ENCODE data around the gene PGLYRP3.

PGLYRP3 gene

DNA sequence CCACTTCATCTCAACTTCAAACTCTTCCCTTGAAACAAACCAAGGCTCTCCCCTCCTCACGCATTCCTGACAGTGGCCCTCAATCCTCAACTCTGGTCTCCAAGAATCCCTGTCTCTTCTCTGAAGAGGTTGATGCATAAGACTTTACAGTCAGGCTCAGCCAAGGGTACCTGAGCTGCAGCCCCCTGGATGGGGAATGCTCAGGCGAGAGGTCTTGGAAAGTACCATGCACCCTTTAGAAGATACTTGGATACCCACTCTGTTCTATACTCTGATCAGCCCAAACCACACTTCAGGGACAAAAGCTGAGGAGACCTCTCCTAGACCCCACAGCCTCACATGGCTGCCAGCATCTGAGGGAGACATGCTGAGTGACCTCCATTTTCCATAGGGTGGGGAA, 536 bp upstream of the PGLYRP3 start:
- DNase-seq: no peak

DNA sequence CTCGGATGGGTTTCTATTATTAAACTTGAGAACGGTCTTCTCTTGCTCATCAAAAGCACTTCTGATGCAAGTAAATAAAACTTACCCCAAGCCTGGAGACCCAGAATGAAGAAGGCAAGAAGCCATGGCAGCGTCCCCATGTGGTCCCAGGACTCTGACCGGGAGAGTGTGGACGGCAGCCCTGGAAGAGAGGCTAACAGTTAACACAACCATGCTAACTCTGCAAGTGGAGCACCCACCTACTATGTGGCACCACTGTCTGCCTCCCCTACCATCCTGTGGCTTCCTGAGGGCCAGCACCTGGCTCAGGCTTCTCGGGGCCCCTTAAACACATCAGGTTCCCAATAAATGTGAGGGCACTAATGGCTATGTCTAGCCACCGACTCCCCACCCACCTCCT, 2.2 kb downstream of the PGLYRP3 start:
- DNase-seq: no peak

DNA sequence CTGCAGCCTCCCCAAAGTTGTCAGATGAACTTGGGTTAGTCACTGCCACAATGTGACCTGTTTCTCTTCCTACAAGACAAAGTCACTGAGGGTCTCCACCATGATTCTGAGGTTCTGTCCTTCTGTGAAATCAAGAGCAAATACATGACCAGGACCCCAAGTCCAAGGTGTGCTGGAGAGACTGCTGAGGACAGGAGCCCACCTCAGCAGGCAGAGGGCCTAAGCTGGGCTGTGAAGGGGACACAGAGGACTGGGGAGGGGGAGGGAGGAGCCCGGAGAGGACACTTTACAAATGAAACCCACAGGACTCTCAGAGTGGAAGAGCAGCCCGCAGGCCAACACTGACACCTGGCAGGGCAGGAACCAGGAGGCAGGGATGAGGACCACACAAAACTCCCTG, 3.3 kb downstream of the PGLYRP3 start:
- DNase-seq: no peak

DNA sequence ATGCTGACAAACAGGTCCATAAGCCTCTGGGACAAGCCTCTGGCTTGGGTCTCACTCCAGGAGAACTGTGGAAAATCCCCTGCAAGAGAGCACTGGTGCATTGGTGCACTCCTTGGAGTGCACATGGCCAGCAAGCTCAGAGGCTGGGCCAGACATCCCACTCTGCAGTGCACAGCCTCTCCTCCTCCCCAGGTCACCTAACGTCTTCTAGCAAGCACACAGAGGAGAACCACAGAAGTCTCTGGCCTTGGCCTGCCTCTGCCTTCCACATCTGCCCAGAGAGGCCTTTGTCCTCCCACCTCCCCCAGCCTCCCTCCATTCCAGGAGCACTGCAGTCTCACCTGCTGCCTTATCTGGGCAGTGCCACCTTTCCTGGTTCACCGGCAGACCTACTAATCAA, 4.2 kb downstream of the PGLYRP3 start:
- no peak for DNase-seq

DNA sequence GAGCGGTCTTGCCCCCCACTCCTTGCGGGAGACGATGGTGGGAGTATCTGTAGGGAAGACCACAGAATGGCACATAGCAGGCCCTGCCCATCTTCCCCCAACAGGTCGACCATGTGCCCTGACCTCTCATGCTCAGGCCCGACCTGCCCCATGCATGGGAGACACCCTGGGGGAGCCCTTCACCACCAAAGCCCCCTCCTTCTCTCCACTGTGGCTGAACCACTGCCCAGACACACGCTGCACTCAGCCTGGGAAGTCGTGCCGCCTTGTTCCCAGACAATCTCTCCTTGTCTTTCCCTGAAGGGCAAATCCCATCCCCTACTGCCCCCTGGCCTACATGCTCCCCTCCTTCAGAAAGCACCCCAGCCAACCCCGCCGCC, 5.5 kb downstream of the PGLYRP3 start:
- DNase-seq: no peak

DNA sequence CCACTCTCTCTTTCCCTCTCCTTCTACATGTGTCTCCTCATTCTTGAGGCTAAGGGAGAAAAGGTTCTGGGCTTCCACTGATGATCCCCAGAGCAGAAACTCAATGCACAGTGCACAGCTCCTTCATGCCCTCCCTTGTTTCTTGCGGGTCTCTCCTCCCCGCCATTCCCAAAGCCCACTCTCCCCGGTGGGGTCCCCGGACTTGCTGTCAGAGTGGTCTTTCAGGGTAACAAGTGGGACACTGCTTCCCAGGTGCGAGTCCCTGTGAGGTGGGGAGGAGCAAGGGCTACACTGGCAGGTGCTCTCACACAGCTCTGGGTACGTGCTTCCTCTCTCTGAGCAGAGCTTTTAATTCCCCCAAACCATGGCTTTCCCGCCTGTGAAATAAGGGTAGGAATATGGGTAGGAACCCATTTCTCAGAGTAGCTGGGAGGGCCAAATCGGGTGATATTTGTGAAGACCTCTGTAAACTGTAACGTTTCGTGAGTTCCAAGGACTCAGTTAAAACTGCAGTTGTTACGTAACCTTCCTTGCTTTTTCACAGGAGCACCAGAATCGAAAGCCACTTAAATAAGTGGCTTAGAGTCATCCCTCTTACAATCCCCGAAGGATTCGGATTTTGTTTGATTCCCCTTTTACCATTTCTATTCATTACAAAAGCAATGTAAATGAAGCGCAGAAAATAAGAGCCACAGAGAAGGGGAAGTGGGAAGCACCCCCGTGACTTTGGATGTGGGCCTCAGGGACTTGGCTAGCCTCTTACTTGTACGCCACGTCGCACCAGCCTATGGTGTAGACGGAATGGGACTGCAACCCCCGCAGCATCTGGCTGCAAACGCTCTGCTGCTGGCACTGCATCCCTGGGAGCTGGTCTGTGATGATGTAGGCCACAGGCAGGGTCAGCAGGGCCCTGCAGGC, 6.2 kb downstream of the PGLYRP3 start:
- no peak for DNase-seq

DNA sequence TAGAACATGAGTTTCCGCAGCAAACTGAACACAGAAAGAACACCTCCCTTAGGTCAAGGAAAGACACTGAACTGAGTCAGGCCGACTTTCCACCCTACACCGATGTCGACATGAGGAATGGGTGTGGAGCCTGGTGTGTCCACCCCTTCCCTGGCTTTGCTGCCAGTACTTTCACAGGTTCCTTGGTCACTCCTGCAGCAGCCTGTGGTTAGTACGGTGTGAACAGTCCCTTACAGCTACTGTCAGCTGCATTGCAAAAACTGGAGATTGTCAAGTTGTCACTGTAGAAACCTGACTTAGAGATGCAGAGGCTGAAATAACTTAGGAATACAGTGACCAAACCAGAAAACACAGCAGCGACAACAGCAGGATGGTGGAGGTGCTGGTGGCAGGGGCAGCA, 7.1 kb downstream of the PGLYRP3 start:
- DNase-seq: no peak

DNA sequence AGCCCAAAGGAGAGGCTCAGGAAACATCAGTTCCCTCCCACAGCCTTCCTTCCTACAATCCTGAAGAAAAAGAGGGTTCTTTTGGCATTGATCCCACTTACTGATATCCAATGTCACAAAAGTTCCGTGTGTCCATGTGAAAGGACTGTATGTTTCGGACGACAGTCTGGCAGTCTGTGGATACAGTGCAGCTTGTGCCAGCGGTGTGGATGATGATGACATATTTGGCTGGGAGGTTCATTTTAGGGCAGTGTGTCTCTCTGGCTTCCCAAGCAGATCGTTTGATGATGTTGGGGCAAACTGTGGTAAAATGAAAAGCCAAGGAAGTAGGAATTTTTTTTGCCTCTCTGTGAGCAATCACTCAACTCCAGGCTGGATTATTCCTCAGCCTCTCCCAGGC, 10.4 kb downstream of the PGLYRP3 start:
- no peak for DNase-seq

DNA sequence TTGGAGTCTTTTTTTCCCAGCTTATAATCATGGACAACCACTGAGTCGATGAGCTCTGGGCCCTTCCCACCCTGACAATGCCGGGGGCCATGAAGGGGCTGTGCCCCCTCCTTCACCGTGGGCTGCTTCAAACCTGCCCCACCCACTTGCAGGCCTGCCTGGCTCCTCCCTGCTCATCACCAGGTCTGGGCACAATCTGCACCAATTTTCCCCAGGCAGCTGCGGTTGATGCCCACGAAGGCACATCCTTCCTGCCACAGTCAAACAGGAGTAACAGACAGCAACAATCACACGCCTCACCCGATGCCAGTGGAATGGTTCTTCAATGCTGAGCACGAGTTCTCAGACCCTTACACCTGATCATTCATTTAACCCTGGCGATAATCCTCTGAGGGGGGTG, 18.9 kb downstream of the PGLYRP3 start:
- no peak for DNase-seq

DNA sequence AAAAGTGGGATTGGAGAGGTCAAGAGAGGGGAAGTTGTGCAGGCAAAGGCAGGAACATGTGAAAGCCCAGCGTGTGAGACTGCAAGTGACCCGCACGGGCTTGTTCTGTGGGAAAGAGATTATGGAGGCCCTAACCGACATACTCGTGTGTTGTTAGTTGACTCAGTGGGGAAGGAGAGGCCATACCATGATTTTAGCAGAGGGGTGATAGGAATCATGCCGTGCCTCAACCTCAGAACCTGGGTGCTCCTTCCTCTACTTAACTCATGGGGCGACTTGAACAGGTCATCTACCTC, 19.3 kb downstream of the PGLYRP3 start:
- no peak for DNase-seq

DNA sequence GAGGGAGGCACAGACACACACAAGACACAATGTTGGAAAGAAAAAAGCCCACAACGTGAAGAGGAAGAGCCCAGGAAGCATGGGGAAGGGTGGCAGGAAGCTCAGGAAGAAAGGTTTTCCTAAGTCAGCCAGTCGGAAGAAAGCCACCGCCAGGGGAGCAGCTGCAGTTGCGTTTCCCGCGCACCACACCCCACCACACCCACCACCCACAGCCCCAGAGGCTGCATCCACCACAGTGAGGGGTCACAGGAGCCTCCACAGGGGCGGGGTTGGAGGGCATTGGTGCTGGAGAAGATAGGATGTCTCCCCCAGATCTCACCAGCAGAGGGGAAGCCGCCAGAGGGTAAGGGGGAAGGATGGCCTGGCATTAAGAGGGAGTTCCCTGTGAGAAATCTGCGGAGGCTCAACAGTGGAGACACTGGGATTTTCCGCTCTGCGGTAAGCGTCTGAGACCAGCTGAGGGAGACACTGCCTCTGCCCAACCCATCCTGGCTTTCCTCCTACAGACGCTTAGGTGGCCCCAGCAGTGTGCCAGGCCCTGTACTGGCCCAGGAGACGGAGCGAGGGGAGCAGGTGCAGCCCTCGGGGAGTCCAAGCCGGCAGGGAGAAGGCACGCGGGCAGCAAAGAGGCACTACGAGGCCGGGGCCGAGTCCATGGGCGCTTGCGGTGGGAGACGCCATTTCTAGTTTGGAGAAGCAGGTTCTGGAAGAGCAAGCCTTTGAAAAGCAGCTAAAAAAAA, 19.8 kb downstream of the PGLYRP3 start:
- DNase-seq: no peak

DNA sequence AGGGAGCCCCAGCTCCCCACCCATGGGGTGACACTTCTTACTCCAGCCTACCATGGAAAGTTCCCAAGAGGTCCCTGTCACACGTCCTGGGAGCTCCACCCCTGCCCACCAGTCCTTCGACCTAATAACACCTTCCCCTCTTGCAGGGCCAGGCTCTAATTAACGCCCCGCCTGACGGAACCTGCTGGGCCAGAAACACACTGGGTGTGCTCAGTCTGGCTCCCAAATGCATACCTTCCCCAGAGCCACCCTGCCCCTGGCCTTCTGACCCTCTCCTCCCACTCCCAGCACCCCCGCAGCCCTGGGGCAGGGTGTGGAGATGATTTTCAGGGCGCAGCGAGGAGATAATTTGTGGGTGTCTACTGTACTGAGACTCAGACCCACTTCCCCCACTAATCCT, 20.6 kb downstream of the PGLYRP3 start:
- DNase-seq: no peak

DNA sequence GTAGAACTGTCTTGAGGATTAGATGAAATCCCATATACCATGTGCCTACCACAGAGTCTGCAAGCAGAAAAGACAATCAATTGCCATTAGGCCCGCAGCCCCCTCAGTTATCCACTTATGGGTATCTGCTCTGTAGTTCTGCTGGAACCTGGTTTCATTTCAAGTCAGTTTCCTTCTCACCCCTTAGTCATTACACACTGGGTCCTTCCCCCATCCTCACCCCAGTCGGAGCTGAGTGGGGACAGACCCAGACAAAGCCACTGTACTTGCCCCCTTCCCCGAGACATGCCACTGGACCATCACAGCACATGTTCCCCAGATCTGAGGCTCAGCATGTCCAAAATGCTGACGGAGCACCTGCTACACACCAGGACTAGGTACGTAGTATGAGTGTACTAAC, 21.2 kb downstream of the PGLYRP3 start:
- DNase-seq: no peak

DNA sequence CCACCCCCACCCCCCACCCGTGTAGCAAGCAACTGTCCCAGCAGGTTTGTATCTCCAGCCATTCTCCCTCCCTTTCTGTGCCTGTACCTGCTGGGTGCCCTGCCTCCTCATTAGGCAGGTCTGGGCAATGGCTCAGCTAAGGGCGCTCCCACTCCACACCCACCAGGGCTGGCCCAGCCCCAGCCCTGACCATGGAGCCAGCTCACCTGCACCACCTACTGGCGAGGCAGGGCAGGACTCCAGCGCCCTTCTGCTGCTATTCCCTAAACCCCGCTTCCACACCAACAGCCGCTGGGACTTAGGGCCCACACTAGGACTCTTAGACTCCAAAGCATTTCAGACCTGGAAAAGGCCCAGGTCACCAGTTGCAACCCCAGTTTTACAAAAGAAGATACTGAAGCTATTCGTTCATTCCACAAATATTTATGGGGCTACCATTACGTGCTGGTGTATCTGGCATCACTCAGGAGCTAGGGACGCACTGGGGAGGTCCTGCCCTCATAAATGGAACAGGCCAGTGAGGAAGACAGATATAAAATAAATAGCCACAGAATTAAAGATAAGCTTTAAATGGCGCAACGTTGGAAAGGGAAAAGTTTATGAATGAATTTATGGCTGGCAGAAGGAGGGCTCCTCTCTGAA, 24.0 kb downstream of the PGLYRP3 start:
- DNase-seq: peak; percentile 49

DNA sequence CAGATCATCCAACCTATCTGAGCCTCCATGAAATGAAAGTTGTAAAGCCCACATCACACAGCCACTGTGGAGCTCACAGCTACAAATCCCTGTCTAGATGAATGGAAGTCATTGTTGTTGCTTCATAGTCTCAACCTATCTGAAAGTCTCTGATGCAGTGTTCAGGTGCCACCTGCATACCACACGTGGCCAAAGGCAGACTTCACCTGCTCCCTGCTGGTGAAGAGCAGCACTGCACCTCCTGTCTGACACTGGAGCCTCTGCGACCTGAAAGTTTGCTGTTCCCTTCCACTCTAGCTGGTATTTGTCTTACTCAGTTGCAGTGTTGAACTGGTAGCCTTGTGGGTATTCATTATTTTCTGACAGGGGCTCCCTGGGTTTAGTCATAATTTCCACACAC, 34.9 kb downstream of the PGLYRP3 start:
- DNase-seq: no peak

DNA sequence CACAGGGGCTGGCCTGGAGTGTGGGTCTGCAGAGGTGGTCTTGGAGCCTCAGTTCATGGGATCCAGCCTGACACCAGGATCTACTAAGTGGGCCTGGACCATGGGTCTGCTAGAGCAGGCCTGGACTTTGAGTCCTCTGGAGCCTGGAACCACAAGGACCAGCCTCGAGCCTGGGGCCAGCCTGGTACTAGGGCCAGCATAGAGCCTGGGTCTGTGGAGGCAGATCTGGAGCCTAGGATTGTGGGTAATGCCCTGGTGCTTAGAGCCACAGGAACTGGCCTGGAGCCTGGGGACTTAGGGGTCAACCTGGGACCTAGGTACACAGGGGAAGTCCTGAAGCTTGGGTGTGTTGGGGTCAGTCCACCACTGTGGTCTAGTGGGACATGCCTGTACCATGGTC, 40.6 kb downstream of the PGLYRP3 start:
- no peak for DNase-seq

DNA sequence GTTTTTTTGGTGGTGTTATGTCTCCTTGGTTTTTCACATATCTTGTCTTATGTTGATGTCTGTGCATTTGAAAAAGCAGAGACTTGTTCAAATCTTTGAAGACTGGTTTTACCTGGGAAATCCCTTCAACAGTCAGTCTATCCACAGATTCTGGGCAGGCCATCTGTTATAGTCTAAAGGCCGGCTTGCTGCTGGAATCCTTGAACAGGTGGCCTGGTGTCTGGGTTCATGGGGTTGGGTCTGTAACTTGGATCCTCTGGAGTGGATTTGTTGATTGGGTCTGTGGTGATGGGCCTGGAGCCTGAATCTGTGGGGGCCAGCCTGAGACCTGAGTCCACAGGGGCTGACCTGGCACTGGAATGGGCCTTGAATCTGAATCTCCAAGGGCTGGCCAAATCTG, 41.0 kb downstream of the PGLYRP3 start:
- no peak for DNase-seq

DNA sequence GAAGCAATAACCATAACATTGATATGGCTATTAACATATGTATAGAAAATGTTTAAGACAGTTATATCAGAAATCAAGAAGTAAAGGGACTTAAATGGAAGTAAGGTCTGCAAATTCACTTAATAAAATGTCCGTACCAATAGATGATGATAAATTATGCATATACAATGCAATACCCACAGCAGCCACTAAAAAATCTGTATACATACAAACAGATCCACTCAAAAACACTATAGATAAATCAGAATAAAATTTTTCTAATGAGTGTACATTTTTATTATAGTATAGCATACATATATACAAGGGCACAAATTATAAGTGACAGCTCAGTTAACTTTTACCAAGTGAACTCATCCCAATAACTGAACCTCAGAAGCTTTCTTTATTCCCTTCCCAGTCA, 47.3 kb downstream of the PGLYRP3 start:
- DNase-seq: no peak

DNA sequence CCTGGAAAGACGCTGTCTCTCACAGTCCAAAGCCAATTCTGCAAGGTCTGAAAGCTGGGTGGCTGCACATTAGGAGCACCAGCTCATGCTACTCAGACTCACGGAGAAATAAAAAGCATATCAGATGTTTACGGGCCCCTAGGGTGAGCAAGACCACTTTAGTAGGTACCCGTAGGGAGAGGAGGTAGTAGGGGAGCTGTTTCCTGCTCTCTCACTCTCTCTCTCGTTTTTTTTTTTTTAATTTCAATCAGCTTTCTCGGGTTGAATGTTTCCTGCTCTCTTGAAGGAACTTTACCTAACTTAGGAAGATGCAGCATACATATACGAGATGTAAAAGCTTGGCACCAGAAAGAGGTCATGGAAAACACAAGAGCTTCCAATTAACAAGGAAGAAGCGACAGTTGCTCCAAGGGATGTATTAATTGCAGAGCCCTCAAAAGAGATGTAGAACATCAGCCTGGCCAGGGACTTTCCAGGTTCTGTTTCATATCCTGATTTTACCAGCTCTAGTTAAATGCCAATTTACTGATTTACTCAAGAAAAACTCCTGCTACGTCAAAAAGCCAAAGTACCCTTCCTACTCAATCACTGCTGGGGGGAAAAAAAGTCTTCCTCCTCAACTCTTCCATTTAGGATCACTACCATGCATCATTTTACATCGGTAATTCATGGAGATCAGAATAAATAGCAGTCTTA, 50.1 kb downstream of the PGLYRP3 start:
- no peak for DNase-seq

DNA sequence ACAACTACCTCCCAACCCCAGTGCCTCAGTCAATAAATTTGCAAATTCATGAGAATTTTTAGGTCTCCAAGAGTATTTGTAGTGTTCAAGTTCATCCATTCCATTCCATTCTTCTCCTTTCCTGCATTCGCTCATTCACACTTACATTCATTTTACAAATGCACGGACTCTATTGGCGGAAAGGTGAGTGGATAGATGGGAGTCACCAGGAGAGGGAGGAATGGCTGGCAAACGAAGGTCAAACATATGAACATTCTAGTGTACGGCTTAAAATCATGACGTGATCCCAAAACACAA, 50.7 kb downstream of the PGLYRP3 start:
- no peak for DNase-seq

DNA sequence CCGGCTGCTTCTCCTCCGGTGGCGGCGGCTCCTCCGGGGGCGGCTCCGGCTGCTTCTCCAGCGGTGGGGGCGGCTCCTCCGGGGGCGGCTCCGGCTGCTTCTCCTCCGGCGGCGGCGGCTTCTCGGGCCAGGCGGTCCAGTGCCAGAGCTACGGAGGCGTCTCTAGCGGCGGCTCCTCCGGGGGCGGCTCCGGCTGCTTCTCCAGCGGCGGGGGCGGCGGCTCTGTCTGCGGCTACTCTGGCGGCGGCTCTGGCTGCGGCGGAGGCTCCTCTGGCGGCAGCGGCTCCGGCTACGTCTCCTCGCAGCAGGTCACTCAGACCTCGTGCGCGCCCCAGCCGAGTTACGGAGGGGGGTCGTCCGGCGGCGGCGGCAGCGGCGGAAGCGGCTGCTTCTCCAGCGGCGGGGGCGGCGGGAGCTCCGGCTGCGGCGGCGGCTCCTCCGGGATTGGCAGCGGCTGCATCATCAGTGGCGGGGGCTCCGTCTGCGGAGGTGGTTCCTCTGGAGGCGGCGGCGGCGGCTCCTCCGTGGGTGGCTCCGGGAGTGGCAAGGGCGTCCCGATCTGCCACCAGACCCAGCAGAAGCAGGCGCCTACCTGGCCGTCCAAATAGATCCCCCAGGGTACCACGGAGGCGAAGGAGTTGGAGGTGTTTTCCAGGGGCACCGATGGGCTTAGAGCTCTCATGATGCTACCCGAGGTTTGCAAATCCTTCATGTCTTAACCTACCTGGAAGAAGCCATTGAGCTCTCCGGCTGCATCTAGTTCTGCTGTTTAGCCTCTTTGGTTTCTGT, 51.3 kb downstream of the PGLYRP3 start:
- no peak for DNase-seq

DNA sequence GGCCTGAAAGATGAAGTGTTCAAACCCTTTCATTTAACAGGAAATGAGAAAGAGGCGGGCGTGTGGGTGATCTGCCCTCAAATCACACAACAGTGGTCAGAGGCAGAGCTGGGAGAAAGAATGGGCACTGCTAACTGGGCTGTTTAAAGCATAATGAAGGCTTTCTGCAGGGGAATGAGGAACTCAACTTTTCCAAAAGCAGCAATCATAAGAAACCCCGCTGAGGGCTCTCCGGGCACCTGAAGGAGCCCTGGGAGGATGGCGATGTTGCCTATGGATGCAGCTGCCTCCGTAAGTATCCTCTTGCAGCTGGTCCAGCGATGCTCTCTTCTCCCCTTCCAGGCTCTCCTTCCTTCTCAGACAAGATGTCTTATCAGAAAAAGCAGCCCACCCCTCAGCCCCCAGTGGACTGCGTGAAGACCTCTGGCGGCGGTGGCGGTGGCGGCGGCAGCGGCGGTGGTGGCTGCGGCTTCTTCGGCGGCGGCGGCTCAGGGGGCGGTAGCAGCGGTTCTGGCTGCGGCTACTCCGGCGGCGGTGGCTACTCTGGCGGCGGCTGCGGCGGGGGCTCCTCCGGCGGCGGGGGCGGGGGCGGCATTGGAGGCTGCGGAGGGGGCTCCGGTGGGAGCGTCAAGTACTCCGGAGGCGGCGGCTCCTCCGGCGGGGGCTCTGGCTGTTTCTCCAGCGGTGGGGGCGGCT, 52.0 kb downstream of the PGLYRP3 start:
- DNase-seq: no peak
